ENCODE data around the gene TMEM54. TPM values are rescaled to one million over a fixed set of nuclear protein-coding genes. Genes with fewer than 3 reads are reported as not detected.

The TMEM54 gene
- total RNA-seq, 1 donor from 2014 or later = 0.44 TPM

DNA sequence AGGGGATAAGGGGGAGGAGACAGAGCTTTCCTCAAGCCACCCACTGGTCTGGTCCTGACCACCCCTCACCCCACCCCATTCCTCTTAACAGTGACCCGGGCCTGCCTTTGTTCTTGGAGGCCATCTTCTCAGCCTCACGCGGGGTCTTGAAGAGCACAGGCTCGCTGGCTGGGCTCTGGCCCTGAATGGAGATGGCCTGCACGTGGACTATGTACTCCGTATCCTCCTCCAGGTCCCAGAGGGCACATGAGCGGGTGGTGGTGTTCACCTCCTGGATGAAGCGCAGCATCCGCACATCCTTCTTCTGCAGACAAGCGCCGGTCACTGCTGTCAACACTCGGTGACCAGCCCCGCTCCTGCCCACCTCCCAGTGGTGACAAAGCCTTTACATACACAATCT lies 33.1 kb downstream of the TMEM54 start:
- Mint-ChIP-seq H3K36me3 (ENCODE audit: low read depth) (peaks cover 15% of the 10 kb centered on the region), H3K9me3 (no peaks in the 10 kb centered on the region), H3K27me3 (peaks cover 27% of the 10 kb centered on the region), H3K4me3 (no peak overlapping the region), H3K27ac (no peak overlapping the region), H3K4me1 (peaks cover 29% of the 10 kb centered on the region)
- ATAC-seq (ENCODE audit: low read depth) (no peak), DNase-seq (no peak)
- TF ChIP-seq, protein P1, sequence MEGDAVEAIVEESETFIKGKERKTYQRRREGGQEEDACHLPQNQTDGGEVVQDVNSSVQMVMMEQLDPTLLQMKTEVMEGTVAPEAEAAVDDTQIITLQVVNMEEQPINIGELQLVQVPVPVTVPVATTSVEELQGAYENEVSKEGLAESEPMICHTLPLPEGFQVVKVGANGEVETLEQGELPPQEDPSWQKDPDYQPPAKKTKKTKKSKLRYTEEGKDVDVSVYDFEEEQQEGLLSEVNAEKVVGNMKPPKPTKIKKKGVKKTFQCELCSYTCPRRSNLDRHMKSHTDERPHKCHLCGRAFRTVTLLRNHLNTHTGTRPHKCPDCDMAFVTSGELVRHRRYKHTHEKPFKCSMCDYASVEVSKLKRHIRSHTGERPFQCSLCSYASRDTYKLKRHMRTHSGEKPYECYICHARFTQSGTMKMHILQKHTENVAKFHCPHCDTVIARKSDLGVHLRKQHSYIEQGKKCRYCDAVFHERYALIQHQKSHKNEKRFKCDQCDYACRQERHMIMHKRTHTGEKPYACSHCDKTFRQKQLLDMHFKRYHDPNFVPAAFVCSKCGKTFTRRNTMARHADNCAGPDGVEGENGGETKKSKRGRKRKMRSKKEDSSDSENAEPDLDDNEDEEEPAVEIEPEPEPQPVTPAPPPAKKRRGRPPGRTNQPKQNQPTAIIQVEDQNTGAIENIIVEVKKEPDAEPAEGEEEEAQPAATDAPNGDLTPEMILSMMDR (IDR thresholded peaks at IDR 0.05) = no peak
- CTCF ChIA-PET = no interaction called here
- POLR2A ChIA-PET = no interaction called here
- intact Hi-C loops (cut with micrococcal nuclease) = no loop called here

DNA sequence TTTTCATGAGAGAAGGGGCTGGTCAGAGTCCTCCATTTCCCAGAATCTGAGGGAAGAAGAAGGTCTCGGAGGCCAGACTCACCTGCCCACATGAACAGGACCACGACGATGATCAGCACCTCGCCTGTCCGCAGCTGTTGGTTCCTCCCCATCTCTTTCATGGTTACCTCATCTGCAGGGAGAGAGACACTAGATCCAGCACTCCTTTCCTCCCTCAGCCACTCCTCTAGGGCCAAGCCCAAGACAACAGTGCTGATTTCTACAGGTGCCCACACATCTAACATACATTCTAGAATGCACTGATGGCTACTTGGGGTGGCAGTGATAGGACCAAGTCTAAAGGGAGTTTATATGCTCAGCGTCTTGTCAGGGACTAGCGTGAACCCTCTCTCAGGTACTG lies 33.5 kb downstream of the TMEM54 start:
- H3K27ac Mint-ChIP-seq = no peak overlapping the region
- no peaks in the 10 kb centered on the region for H3K9me3 Mint-ChIP-seq
- no peak overlapping the region for H3K4me3 Mint-ChIP-seq
- peaks cover 26% of the 10 kb centered on the region for H3K4me1 Mint-ChIP-seq
- H3K27me3 Mint-ChIP-seq = peaks cover 25% of the 10 kb centered on the region
- ATAC-seq (ENCODE audit: low read depth) (no peak), DNase-seq (no peak)
- intact Hi-C loops (cut with micrococcal nuclease) = no loop called here
- ChIA-PET CTCF (no interaction called here), POLR2A (no interaction called here)
- peaks cover 20% of the 10 kb centered on the region for H3K36me3 Mint-ChIP-seq (ENCODE audit: low read depth)
- TF ChIP-seq, protein P1 (IDR thresholded peaks at IDR 0.05) = no peak

DNA sequence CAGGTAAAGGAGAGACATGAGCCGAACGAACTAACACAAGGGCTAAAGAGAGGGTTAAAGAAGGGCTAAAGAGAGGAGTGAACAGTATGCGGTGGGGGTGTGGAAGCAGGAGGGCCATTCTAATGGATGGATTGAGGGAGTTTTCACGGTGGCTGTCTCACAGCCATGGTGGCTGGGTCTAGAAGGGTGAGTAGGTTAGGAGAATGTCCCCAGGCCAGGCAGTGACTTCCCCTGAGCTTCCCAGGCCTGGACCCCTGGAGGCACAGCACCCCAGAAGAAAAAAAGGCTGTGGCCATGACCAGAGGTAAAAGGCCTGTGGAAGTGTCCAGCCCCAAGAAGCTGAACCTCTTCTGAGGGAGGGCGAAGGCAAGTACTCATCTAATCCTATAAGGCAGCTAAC lies 34.0 kb downstream of the TMEM54 start:
- Mint-ChIP-seq H3K27ac (no peak overlapping the region), H3K4me3 (no peak overlapping the region), H3K36me3 (ENCODE audit: low read depth) (peaks cover 24% of the 10 kb centered on the region)

DNA sequence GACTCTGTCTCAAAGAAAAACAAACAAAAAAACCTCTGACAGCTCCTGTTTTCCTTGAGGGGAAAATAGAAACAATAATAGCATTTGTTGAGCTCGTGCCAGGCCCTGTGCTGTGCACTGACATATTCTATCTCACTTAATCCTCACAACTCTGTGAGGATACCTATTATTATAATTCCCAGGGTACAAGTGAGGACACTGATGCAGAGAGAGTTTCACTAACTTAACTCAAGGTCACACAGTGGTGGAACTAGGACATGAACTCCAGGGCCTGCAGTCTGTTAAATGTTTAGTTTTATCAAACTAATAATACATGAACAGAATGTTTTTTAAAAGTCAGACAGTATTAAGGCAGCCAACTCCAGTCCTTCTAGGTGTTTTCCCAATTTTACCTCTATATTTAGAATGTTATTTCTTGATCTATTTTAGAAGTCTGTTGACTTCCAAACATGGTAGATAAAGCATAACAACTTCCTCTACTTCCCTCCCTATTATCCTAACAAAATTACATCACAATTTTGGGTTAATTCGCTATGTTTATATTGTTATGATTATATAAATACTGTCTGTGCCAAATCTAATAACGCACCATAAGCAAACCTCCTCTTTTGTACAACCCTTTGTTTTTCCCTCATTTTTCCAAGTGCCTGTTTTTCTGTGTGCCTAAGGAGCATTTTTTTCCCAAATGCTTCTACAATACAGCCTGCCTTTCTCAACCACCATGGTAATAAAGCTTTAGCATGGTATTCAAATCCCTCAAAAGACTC lies 35.4 kb downstream of the TMEM54 start:
- ATAC-seq (ENCODE audit: low read depth) (no peak), DNase-seq (no peak)
- Mint-ChIP-seq H3K4me3 (no peak overlapping the region), H3K36me3 (ENCODE audit: low read depth) (peaks cover 34% of the 10 kb centered on the region), H3K9me3 (no peaks in the 10 kb centered on the region), H3K27me3 (peaks cover 12% of the 10 kb centered on the region), H3K4me1 (peaks cover 9% of the 10 kb centered on the region), H3K27ac (no peak overlapping the region)
- intact Hi-C loops (cut with micrococcal nuclease) = no loop called here
- TF ChIP-seq, protein P1 (IDR thresholded peaks at IDR 0.05) = no peak
- ChIA-PET CTCF (no interaction called here), POLR2A (no interaction called here)

More for the DNA sequence above, 34.0 kb downstream of the TMEM54 start:
- TF ChIP-seq, protein P1 (IDR thresholded peaks at IDR 0.05) = no peak
- H3K9me3 Mint-ChIP-seq = no peaks in the 10 kb centered on the region
- H3K4me1 Mint-ChIP-seq = peaks cover 21% of the 10 kb centered on the region
- no peak for ATAC-seq (ENCODE audit: low read depth)
- no peak for DNase-seq
- ChIA-PET CTCF (no interaction called here), POLR2A (no interaction called here)
- peaks cover 24% of the 10 kb centered on the region for H3K27me3 Mint-ChIP-seq
- intact Hi-C loops (cut with micrococcal nuclease) = no loop called here

DNA sequence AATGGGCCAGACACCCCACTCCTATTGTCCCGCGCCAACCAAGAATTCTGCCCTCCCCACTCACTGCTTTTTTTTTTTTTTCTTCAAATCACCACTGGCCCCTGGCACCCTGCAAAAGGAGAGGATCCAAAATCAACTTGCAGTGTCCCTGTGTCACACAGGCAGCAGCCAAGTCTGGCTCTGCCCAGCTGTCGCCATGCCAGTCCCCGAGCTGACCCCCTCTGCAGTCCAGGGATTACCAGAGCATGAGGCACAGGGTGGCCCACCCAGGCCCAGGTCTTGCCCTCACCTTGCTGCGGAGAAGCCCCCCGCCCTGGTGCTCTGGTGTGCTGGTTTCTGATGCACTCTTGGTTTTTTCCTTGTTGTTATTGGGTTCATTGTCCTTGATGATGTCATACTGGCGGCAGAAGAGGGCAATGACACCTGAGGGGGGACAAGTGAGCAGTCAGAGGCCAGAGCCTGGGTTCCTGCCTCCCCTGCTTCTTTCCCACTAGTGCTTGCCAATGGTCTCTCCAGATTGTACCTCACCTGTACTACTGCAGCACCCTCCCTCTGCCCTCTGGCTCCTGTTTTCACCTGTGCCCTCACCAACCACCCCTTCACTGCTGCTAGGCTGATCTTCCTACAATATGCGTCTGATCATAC lies 36.7 kb downstream of the TMEM54 start:
- TF ChIP-seq, protein P1 (IDR thresholded peaks at IDR 0.05) = no peak
- CTCF ChIA-PET = no interaction called here
- intact Hi-C loops (cut with micrococcal nuclease) = no loop called here
- Mint-ChIP-seq H3K9me3 (no peaks in the 10 kb centered on the region), H3K4me3 (no peak overlapping the region), H3K36me3 (ENCODE audit: low read depth) (peaks cover 40% of the 10 kb centered on the region), H3K4me1 (peaks cover 4% of the 10 kb centered on the region), H3K27ac (no peak overlapping the region), H3K27me3 (peaks cover 5% of the 10 kb centered on the region)
- ATAC-seq (ENCODE audit: low read depth) (no peak), DNase-seq (no peak)
- POLR2A ChIA-PET = no interaction called here

Data from activated B cell treated with CpG ODN at 0.5 μM for 24 hours (primary cell).